B cell (primary cell): ENCODE data around the gene ERC2.

Experiments
- EZH2 ChIP-seq: IDR thresholded peaks from 2 replicates; pipeline ENCODE4 v1.6.1; 2012; ENCODE audit warnings: borderline replicate concordance, low read depth, mild to moderate bottlenecking, moderate library complexity, low read length; ENCODE audit not compliant: insufficient read depth, poor library complexity, severe bottlenecking
- TF ChIP-seq, protein P1 (sequence below): fragments of 200-600 bp; IDR thresholded peaks from one replicate; pipeline ENCODE4 v1.8.0; 2022; ENCODE audit warnings: antibody characterized with exemption, mild to moderate bottlenecking

DNA sequence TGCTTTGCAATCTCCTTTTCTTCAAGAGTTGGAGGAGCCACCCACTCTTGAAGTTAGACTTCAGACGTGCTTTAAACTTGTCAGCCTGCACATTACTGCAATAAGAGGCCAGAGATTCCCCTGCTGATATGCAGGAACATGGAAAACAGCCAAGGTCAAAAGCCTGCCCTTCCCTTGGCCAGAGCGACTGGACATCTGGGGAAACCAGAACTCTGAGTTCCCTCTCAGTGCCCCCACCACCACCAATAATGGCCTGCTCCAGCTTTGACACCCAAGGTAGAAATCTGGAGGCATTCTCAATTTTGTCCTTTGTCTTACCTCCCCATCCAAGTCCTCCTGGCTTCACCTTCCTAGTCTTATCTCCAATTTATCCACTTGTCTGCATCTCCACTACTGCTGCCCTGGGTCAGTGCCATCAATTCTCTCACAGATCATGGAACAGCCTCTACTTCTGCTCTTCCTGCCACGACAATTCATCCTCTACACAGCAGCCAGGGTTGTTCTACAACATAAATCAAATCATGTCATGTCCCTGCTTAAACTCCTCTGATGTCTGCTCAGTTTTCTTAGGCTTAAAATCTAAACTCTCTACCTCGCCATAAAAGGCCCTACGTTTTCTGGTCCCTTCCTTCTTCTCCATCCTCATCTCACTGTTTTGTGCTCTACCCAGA is 789.6 kb downstream of the ERC2 start:
- TF ChIP-seq, protein P1, sequence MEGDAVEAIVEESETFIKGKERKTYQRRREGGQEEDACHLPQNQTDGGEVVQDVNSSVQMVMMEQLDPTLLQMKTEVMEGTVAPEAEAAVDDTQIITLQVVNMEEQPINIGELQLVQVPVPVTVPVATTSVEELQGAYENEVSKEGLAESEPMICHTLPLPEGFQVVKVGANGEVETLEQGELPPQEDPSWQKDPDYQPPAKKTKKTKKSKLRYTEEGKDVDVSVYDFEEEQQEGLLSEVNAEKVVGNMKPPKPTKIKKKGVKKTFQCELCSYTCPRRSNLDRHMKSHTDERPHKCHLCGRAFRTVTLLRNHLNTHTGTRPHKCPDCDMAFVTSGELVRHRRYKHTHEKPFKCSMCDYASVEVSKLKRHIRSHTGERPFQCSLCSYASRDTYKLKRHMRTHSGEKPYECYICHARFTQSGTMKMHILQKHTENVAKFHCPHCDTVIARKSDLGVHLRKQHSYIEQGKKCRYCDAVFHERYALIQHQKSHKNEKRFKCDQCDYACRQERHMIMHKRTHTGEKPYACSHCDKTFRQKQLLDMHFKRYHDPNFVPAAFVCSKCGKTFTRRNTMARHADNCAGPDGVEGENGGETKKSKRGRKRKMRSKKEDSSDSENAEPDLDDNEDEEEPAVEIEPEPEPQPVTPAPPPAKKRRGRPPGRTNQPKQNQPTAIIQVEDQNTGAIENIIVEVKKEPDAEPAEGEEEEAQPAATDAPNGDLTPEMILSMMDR = no peak
- TF ChIP-seq EZH2 = no peak
